CD8-positive, alpha-beta memory T cell (primary cell): ENCODE data around the gene RORB. TPM values are rescaled to one million over a fixed set of nuclear protein-coding genes. Genes with fewer than 3 reads are reported as not detected.

Experiments used
- CTCF ChIA-PET: fragments of 350-600 bp; sonication (Branson Sonifier 250); formaldehyde crosslinking; loops from one replicate; lab custom pipeline; 2021; ENCODE audit warnings: antibody characterized with exemption; lab: Charles Lee
- POLR2A ChIA-PET: fragments of 350-600 bp; sonication (Branson Sonifier 250); formaldehyde crosslinking; loops from one replicate; lab custom pipeline; 2021; ENCODE audit warnings: antibody characterized with exemption; lab: Charles Lee
- DNase-seq, 5 donors: peaks; one replicate each; pipeline versions ENCODE4 v3.0.0 to v3.0.0-alpha.2; 2020 to 2022; ENCODE audit warnings: mixed read lengths in 1 of 5
- H3K27ac ChIP-seq: one replicate; pipeline ENCODE4 v1.7.0; 2013; ENCODE audit warnings: low read depth, mild to moderate bottlenecking, low read length, moderate library complexity
- H3K27me3 ChIP-seq: 2 replicates; pipeline ENCODE4 v1.7.0; 2013; ENCODE audit warnings: low read length, mild to moderate bottlenecking; ENCODE audit not compliant: insufficient read depth, poor library complexity, severe bottlenecking
- H3K36me3 ChIP-seq: 2 replicates; pipeline ENCODE4 v1.7.0; 2013; ENCODE audit warnings: mild to moderate bottlenecking, low read length, moderate library complexity; ENCODE audit not compliant: insufficient read depth
- H3K4me1 ChIP-seq: 2 replicates; pipeline ENCODE4 v1.7.0; 2013; ENCODE audit warnings: mild to moderate bottlenecking, low read length, moderate library complexity; ENCODE audit not compliant: insufficient read depth
- H3K4me3 ChIP-seq: 2 replicates; pipeline ENCODE4 v1.7.0; 2013; ENCODE audit warnings: mild to moderate bottlenecking, low read length
- H3K9me3 ChIP-seq: 2 replicates; pipeline ENCODE4 v1.7.0; 2013; ENCODE audit warnings: mild to moderate bottlenecking, low read length
- H3K27ac Mint-ChIP-seq, 8 donors: one replicate each; pipeline ENCODE4 v1.8.0; 2020 to 2021; ENCODE audit warnings: mixed read lengths in 8 of 8, mild to moderate bottlenecking in 6 of 8, inconsistent platforms in 3 of 8, moderate library complexity in 3 of 8
- H3K27me3 Mint-ChIP-seq, 2 donors: one replicate each; pipeline ENCODE4 v1.8.0; 2020 to 2021; ENCODE audit warnings: mixed read lengths in 2 of 2, mild to moderate bottlenecking in 1 of 2, moderate library complexity in 1 of 2
- H3K36me3 Mint-ChIP-seq, 3 donors: one replicate each; pipeline ENCODE4 v1.8.0; 2020 to 2021; ENCODE audit warnings: mixed read lengths in 3 of 3, inconsistent platforms in 1 of 3, mild to moderate bottlenecking in 1 of 3
- H3K4me1 Mint-ChIP-seq, 3 donors: one replicate each; pipeline ENCODE4 v1.8.0; 2020 to 2021; ENCODE audit warnings: mixed read lengths in 3 of 3, inconsistent platforms in 1 of 3, mild to moderate bottlenecking in 1 of 3
- H3K4me3 Mint-ChIP-seq, 7 donors: one replicate each; pipeline ENCODE4 v1.8.0; 2020 to 2021; ENCODE audit warnings: mixed read lengths in 7 of 7, mild to moderate bottlenecking in 6 of 7, moderate library complexity in 4 of 7, inconsistent platforms in 2 of 7
- H3K9me3 Mint-ChIP-seq, 5 donors: one replicate each; pipeline ENCODE4 v1.8.0; 2020 to 2022; ENCODE audit warnings: mixed read lengths in 5 of 5, mild to moderate bottlenecking in 3 of 5, moderate library complexity in 2 of 5, inconsistent platforms in 1 of 5
- polyA plus RNA-seq: library from polyadenylated mRNA; unstranded; fragments of 300-500 nt; fragmentation: Illumina TruSeq; gene quantifications from one replicate; pipeline ENCODE4 v1.2.3, GENCODE V29; 2021
- total RNA-seq, 2 experiments: library from RNA; stranded (reverse); gene quantifications; one replicate each; pipeline ENCODE4 v1.2.3, GENCODE V29; 2021

RORB gene
- total and polyA plus RNA-seq, 3 experiments from 2014 or later: 0.05 TPM; not detected in 2

DNA sequence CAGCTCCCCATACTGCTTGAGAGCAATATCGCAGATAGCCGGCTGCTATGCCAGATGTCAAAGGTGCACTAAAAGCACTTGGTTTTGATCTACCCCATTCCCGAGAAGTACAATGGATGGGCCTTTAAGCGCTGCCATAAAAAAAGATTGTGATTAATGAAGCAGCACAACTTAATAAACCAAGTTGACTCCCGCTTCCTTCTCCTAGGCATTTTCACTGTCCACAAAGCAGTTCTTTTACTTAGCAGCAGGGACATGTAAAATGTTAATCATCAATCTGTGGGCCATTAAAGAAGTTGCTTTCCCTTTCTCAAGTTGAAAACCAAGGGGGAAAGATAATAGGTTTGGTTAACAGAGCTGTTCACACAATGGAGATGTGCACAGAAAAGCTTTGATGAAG lies 214.2 kb downstream of the RORB start:
- Histone ChIP-seq H3K36me3 (no peaks in the 10 kb centered on the region), H3K9me3 (no peaks in the 10 kb centered on the region), H3K27ac (no peak overlapping the region), H3K27me3 (no peaks in the 10 kb centered on the region), H3K4me1 (no peaks in the 10 kb centered on the region), H3K4me3 (no peak overlapping the region)
- no peak for DNase-seq
- Mint-ChIP-seq H3K9me3 (no peaks in the 10 kb centered on the region), H3K27ac (no peak overlapping the region), H3K27me3 (peaks cover 6 to 14% of the 10 kb centered on the region in 2 donors), H3K4me1 (no peaks in the 10 kb centered on the region), H3K36me3 (no peaks in the 10 kb centered on the region), H3K4me3 (no peak overlapping the region)
- CTCF ChIA-PET: no interaction called here
- POLR2A ChIA-PET: no interaction called here

DNA sequence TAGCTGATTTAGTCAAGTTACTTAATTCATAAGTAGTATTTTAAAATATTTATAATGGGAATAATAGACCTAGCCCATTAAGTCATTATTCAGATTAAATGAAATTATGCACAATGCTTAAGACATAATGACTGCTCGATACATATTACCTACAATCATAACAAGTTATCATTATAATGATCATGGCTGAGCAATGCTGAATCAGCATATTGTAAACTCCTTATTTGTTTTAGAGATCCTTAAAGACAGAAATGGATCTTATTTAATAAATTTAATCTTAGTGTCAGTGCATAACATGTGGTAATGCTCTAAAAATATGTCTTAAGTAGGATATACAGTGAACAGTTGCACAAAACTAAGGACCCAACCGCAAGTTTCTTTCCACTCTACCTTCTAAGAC lies 221.6 kb downstream of the RORB start:
- H3K36me3 Mint-ChIP-seq: no peaks in the 10 kb centered on the region
- H3K4me1 Mint-ChIP-seq: no peaks in the 10 kb centered on the region
- ChIA-PET CTCF (no interaction called here), POLR2A (no interaction called here)
- Histone ChIP-seq H3K9me3 (no peaks in the 10 kb centered on the region), H3K27ac (no peak overlapping the region), H3K27me3 (no peaks in the 10 kb centered on the region), H3K4me1 (no peaks in the 10 kb centered on the region), H3K36me3 (no peaks in the 10 kb centered on the region), H3K4me3 (no peak overlapping the region)
- H3K27me3 Mint-ChIP-seq: peaks cover 3 to 26% of the 10 kb centered on the region in 2 donors
- no peaks in the 10 kb centered on the region for H3K9me3 Mint-ChIP-seq
- H3K27ac Mint-ChIP-seq: no peak overlapping the region
- no peak for DNase-seq
- no peak overlapping the region for H3K4me3 Mint-ChIP-seq

DNA sequence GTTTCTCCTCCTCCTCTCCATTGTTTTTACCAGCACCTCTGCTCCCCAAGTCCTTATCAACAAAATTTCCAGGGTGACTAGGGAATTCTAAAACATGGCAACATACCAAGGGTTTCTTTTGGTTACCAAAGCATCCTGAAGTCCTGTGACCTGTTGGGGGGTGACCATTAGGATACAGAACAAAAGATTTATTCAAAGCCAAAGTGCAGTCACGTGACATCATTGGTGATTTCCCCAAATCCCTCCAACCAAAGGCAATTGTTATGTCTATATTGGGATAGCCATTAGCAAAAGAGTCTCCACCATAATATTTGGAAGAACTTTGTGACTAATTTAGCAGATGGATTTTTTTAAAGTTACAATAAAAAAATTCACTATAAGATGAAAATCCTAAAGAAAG lies 222.2 kb downstream of the RORB start:
- POLR2A ChIA-PET: no interaction called here
- Histone ChIP-seq H3K9me3 (no peaks in the 10 kb centered on the region), H3K36me3 (no peaks in the 10 kb centered on the region), H3K4me1 (no peaks in the 10 kb centered on the region), H3K4me3 (no peak overlapping the region), H3K27ac (no peak overlapping the region), H3K27me3 (no peaks in the 10 kb centered on the region)
- H3K9me3 Mint-ChIP-seq: no peaks in the 10 kb centered on the region
- H3K4me1 Mint-ChIP-seq: no peaks in the 10 kb centered on the region
- CTCF ChIA-PET: no interaction called here
- no peaks in the 10 kb centered on the region for H3K36me3 Mint-ChIP-seq
- no peak overlapping the region for H3K27ac Mint-ChIP-seq
- no peak for DNase-seq
- H3K27me3 Mint-ChIP-seq: peaks cover 3 to 30% of the 10 kb centered on the region in 2 donors
- H3K4me3 Mint-ChIP-seq: no peak overlapping the region

DNA sequence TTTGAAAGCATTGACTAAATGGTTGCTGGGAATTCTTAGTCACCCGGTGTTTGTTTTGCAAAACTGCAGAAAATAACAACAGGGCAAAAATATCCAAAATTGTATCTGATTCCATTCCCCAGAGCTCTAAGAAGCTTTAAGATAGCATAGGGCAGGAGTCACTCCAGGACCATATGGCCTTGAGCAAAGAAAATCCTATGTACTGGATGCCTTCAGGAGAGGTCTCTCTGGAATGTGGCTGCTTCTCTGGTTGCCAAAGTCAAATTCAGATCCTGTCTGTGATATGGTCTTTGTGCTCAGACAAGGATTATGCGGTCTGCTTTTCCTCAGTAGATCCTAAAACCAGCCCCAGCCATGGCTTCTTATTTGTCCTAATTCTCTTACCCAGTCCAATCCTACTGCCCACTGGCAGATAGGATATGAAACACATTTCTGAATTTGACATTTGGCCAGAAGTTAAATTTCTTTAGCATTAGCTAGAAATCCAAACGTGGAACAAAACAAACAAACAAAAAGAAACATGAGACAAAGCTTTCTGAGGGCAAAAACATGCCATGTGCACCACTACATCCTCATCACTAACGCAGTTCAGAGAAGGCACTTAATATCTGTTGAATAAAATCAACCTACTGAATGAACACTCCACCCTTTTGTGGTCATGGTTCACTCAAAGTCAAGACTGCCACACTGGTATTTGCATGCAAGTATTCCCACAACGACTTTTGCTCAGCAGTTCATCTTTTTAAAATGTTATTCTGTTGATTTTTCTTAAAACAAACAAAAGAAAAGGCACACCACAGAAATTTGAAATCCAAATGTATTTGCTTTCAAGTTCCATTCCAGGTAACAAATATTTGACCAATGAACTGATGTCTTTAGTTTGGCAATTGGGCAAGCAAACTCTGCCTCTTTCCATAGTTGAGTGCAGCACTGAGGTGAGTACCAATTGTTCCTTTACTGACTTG lies 224.8 kb downstream of the RORB start:
- DNase-seq: no peak
- ChIA-PET CTCF (no interaction called here), POLR2A (no interaction called here)
- no peaks in the 10 kb centered on the region for H3K9me3 ChIP-seq
- H3K36me3 ChIP-seq: no peaks in the 10 kb centered on the region
- H3K36me3 Mint-ChIP-seq: no peaks in the 10 kb centered on the region
- H3K4me3 ChIP-seq: no peak overlapping the region
- H3K4me1 ChIP-seq: no peaks in the 10 kb centered on the region
- no peaks in the 10 kb centered on the region for H3K27me3 ChIP-seq
- H3K27ac Mint-ChIP-seq: no peak overlapping the region
- H3K27ac ChIP-seq: no peak overlapping the region
- H3K4me1 Mint-ChIP-seq: no peaks in the 10 kb centered on the region
- H3K9me3 Mint-ChIP-seq: no peaks in the 10 kb centered on the region
- H3K4me3 Mint-ChIP-seq: no peak overlapping the region
- peaks cover 5 to 27% of the 10 kb centered on the region in 2 donors for H3K27me3 Mint-ChIP-seq

DNA sequence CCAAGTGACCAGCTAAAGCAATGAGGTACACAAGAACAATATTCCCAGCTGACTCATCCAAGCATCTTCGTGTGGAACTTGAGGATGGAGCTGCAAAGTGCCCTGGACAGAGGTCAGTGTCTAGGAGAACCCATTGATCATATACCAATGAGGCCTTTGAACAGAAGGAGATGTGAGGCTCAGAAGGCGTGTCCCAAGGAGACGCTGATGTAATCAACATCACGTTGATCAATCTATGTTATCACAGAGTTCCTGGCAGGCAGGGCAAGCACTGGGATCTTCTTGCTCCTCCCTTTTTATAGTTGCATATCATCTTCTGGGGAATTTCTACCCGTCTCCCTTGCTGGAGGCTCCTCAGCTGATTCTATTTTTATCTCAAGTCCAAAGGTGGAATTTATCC lies 227.2 kb downstream of the RORB start:
- no peak overlapping the region for H3K27ac ChIP-seq
- Mint-ChIP-seq H3K4me3 (no peak overlapping the region), H3K27me3 (peaks cover 5 to 24% of the 10 kb centered on the region in 2 donors), H3K36me3 (no peaks in the 10 kb centered on the region), H3K27ac (no peak overlapping the region), H3K9me3 (no peaks in the 10 kb centered on the region), H3K4me1 (no peaks in the 10 kb centered on the region)
- H3K27me3 ChIP-seq: no peaks in the 10 kb centered on the region
- no peaks in the 10 kb centered on the region for H3K9me3 ChIP-seq
- DNase-seq: no peak
- CTCF ChIA-PET: no interaction called here
- no peak overlapping the region for H3K4me3 ChIP-seq
- no peaks in the 10 kb centered on the region for H3K4me1 ChIP-seq
- no peaks in the 10 kb centered on the region for H3K36me3 ChIP-seq
- POLR2A ChIA-PET: no interaction called here

DNA sequence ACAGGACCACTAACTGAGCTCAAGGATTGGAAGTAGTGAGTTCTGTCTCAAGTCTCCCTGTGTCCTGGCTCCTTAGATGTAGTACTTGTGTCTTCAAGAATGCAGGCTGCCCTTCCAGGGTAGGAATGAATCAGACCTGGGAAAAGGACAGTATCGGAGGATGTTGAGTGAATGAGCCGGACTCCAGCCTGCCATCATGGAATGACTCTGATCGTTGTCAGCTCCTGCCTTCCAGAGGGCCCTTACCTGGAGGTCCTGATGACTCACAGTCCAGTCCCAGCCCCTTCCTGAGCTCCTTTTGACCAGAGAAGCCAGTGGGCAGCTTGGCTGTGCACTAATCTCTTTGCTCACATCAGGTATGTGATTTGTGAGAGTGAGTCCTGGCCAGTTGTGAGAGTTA lies 229.4 kb downstream of the RORB start:
- CTCF ChIA-PET: interaction anchor here (1.3 kb wide), 1 partner anchor 17 kb away, joined by 4 read pairs; no protein-coding TSS in a partner anchor
- Mint-ChIP-seq H3K4me3 (no peak overlapping the region), H3K4me1 (no peaks in the 10 kb centered on the region)

DNA sequence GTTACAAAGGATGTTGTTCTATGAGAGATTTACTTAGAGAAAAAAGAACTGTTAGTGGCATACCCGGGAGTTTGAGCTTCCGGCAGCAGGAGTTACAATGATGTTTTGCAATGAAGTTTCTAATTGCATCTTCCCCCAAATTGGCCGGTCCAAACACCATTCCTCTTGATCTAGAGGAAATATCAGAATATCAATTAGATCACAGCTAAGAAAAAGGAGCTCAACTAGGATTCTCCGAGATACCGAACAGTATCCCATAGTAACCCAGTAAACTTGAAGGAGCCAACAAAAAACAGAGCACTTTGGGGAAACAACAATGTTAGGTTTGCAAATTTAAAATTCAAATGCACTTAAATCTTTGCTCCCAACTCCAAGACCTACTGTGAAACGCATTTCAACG lies 231.0 kb downstream of the RORB start:
- ChIA-PET POLR2A (no interaction called here), CTCF (interaction anchor here (1.3 kb wide), 1 partner anchor 9 kb away, joined by 3 read pairs; no protein-coding TSS in a partner anchor)
- Mint-ChIP-seq H3K4me1 (no peaks in the 10 kb centered on the region), H3K27me3 (peaks cover 3 to 13% of the 10 kb centered on the region in 2 donors), H3K36me3 (no peaks in the 10 kb centered on the region), H3K27ac (no peak overlapping the region), H3K9me3 (no peaks in the 10 kb centered on the region), H3K4me3 (no peak overlapping the region)
- H3K9me3 ChIP-seq: no peaks in the 10 kb centered on the region
- H3K4me1 ChIP-seq: no peaks in the 10 kb centered on the region
- no peak overlapping the region for H3K27ac ChIP-seq
- no peaks in the 10 kb centered on the region for H3K36me3 ChIP-seq
- H3K27me3 ChIP-seq: no peaks in the 10 kb centered on the region
- no peak overlapping the region for H3K4me3 ChIP-seq
- no peak for DNase-seq

More for the DNA sequence above, 229.4 kb downstream of the RORB start:
- Mint-ChIP-seq H3K27ac (no peak overlapping the region), H3K27me3 (peaks cover 5 to 14% of the 10 kb centered on the region in 2 donors), H3K9me3 (no peaks in the 10 kb centered on the region), H3K36me3 (no peaks in the 10 kb centered on the region)
- no peak for DNase-seq
- no peak overlapping the region for H3K27ac ChIP-seq
- H3K27me3 ChIP-seq: no peaks in the 10 kb centered on the region
- POLR2A ChIA-PET: no interaction called here
- no peaks in the 10 kb centered on the region for H3K36me3 ChIP-seq
- H3K9me3 ChIP-seq: no peaks in the 10 kb centered on the region
- no peaks in the 10 kb centered on the region for H3K4me1 ChIP-seq
- H3K4me3 ChIP-seq: no peak overlapping the region

DNA sequence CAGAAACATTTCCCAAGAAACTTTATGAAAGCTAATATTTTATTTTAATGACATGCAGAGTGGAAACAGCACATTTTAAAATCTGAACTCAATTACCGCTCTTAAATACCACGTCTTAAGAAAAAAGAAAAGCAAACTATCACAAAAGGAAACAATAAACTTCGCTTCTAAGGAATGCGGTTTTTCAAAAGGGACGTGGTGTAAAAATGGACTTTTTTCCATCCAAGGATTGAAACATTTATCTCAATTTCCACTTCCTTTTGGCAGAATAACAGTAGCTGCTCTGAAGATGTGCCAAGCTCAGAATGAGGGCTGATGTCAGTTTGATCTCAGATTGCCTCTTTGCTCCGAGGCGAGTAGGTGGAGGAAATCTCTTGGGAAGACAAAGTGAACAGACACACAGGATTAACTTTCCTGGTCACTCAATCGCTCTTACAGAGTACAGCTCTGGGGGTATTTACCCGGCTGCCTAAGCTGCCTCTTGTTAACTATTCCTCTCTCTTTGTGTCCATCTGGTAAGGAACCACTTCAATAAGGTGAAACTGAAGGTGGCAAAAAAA lies 232.1 kb downstream of the RORB start:
- Histone ChIP-seq H3K4me1 (no peaks in the 10 kb centered on the region), H3K4me3 (no peak overlapping the region), H3K27ac (no peak overlapping the region), H3K9me3 (no peaks in the 10 kb centered on the region), H3K27me3 (no peaks in the 10 kb centered on the region), H3K36me3 (no peaks in the 10 kb centered on the region)
- Mint-ChIP-seq H3K27ac (no peak overlapping the region), H3K4me3 (no peak overlapping the region), H3K4me1 (no peaks in the 10 kb centered on the region), H3K27me3 (peaks cover 3 to 10% of the 10 kb centered on the region in 2 donors), H3K36me3 (no peaks in the 10 kb centered on the region), H3K9me3 (no peaks in the 10 kb centered on the region)
- ChIA-PET CTCF (no interaction called here), POLR2A (no interaction called here)
- no peak for DNase-seq
